Epidermal melanocyte (primary cell): Measurements from ENCODE around the gene POLD2.

ENCODE experiments used
- DNase-seq: peaks from one replicate; pipeline ENCODE4 v3.0.0; 2011; ENCODE audit warnings: low spot score; ENCODE audit not compliant: insufficient read length

POLD2 gene

GRCh38 chr7:44082541-44083207, 40.7 kb downstream of the POLD2 start:
- peak; percentile 93 for DNase-seq

DNA sequence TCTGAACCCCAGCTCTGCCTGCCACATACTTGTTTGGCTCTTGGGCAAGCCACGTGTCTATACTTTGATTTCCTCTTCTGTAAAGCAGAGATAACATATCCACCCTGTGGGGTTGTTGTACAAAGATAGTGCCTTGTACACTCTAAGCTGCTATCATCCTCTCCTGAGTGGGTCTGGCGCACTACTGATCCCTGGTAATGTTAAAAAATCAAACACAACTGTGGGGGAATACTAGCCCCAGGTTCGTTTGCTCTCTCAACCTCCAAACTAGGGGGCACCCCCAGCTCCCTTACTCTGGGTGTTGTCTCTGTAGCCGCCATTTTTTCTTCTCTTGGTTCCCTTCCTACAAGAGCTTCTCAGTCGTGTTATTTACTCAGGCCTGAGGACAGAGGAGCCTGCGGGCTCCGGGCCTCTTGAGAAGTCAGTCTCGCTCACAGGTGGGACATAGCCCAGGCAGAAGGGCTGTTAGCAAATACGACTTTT, 42.0 kb downstream of the POLD2 start:
- DNase-seq: no peak

GRCh38 chr7:44080686-44081265, 42.6 kb downstream of the POLD2 start:
- no peak for DNase-seq

DNA sequence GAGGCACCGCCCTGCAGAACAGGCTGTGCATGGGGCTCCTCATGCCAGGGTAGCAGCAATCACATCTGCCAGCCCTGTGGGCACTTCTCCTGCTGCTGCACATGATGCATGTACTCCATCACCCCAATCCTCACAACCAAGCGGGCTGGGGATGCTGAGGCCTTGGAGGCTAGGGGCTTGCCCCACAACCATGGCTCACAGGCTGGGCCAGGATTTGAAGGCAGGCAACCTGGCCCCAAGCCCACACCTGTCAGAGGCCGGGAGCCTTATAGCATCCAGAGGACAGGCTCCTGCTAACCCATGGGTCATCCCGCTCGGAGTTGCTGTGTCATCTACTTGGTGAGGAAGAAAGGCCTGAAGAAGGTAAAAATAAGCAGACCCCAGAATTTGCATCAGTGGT, 43.2 kb downstream of the POLD2 start:
- DNase-seq: no peak

DNA sequence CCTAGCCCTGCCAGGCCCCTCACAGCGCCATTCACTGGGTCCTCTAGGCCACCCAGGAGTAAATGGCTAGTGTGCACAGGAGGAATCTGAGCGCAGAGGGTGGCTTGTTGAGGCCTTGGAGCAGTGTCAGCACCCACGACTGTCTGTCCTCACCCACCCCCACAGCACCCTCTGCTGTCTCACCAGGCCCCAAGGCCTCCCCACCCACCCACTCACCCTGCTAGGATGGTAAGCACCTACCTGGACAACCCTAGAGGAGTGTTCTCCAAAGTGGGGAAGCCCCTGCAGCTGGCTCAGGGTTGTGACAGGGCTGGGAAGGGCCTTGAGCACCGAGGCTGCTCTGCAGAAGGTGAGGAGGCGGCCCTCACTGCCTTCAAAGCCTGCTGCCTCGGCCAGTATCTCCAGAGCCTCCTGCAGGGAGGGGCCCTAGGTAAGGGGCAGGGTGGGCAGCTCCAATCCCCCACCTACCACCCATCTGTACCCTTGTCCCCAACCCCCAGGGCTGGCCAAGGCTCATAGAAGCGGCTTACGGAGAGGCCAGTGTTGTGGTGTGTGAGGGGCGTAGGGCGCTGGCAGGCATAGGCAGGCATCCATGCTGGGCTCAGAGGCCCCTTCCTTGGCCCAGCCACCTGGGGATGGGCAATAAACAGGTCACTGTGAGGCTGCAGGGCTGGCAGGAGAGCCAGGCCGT, 43.9 kb downstream of the POLD2 start:
- no peak for DNase-seq

GRCh38 chr7:44078521-44078920, 44.8 kb downstream of the POLD2 start:
- no peak for DNase-seq

DNA sequence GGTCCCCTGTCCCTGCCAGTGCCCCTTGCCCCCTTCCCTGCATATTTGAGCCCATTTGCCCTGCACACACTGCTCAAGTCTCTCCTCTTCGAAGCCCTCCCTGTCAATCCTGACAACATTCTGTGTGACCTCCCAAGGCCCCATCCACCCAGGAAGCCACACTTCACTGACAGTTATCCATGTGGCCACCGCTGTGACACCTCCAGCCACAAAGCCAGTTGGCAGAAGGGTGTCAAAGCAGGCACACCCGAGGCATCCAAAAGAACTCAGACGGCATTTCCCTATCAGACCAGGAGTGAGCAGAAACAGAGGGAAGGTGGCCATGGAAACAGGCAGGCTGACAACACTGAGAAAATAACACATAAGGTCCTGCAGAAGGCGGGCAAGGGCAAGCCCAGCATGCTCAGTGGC, 45.7 kb downstream of the POLD2 start:
- DNase-seq: no peak

- no peak for DNase-seq
Measured at GRCh38 chr7:44077061-44077460, 46.3 kb downstream of the POLD2 start.

- no peak for DNase-seq
Measured at GRCh38 chr7:44076101-44076895, 47.0 kb downstream of the POLD2 start.

GRCh38 chr7:44075296-44076075, 47.9 kb downstream of the POLD2 start:
- no peak for DNase-seq

GRCh38 chr7:44074349-44074695, 49.0 kb downstream of the POLD2 start:
- DNase-seq: no peak

GRCh38 chr7:44073664-44074348, 49.5 kb downstream of the POLD2 start:
- DNase-seq: no peak

GRCh38 chr7:44072364-44073231, 50.8 kb downstream of the POLD2 start:
- DNase-seq: peak; percentile 89

- DNase-seq: no peak
Measured at GRCh38 chr7:44071726-44072363, 51.5 kb downstream of the POLD2 start.

GRCh38 chr7:44068054-44068453, 55.3 kb downstream of the POLD2 start:
- no peak for DNase-seq

DNA sequence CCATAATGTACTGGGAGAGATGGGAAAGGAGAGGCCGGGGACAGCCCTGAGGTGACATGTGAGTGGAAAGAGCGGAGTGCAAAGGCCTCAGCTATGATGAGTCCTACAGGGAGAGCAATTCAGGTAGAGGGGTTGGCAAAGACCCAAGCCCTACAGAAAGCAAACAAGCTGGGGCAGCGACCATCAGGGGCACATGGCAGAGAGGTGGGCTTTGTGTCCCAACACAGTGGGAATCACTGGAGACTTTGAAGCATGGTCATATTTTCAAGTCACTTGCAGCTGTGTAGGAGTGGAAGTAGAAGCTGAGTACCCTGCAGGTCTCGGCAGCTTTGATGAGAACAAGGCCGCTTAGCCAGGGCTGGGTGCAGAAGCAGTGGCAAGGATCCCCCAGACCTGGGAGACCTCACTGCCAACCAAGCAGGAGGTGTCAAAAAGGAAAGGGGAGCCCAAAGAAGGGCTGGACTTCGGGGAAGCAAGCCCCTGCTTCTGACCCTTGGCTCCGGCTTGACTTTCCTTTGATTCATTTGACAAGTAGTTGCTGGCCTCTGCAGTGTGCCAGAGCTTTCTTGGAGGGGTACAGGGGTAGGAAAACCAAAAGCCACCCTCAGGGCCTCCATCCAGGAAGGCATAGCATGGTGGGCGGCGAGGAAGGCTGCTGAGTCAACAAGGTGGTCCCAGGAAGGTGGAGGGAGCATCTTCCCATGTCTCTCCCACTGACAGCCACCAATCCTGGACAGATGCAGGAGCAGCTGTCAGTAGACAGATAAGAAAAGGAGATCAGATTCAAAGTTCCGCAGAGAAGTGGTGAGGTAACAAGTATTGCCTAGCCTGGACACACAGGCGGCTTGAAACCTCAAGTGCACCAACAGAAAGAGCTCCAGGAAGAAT, 56.0 kb downstream of the POLD2 start:
- DNase-seq: no peak

- DNase-seq: no peak
Measured at GRCh38 chr7:44066494-44067063, 56.8 kb downstream of the POLD2 start.

- DNase-seq: no peak
Measured at GRCh38 chr7:44066111-44066460, 57.3 kb downstream of the POLD2 start.
